ENCODE results near the gene TNFSF4. TPM values are rescaled to one million over a fixed set of nuclear protein-coding genes. Genes with fewer than 3 reads are reported as not detected.

TNFSF4 gene
- total RNA-seq, 1 experiment from 2014 or later, result 0.89 TPM

GRCh38 chr1:173173388-173173787, 33.7 kb downstream of the TNFSF4 start (continued):
- TF ChIP-seq ATF3 (IDR thresholded peaks at IDR 0.05), result no peak
- no peak for TF ChIP-seq CEBPB (IDR thresholded peaks at IDR 0.05; ENCODE audit: low read depth)
- no peak for TF ChIP-seq POLR2AphosphoS5 (IDR thresholded peaks at IDR 0.05; ENCODE audit: low read depth, low read length)

- RAD21 ChIA-PET (ENCODE audit: low non-redundant PET in 1 of 2, low total read pairs in 2 of 2, uncharacterized antibody in 2 of 2, unreplicated experiment in 2 of 2), result no interaction called here
- Histone ChIP-seq H3K9ac (ENCODE audit: low read length) (no peak overlapping the region), H3K27ac (ENCODE audit: low read depth, low read length) (no peak overlapping the region), H4K20me1 (ENCODE audit: insufficient read depth) (no peaks in the 10 kb centered on the region), H3K9me3 (ENCODE audit: control insufficient read depth in 1 of 2, insufficient read depth in 1 of 2, low read depth in 1 of 2, low read length in 2 of 2) (peaks cover 3 to 10% of the 10 kb centered on the region in 2 experiments; a peak in 2 of 4 replicates), H2AFZ (ENCODE audit: low read depth, low read length, poor library complexity, severe bottlenecking) (no peak overlapping the region), H3K4me1 (ENCODE audit: control insufficient read depth in 1 of 2, insufficient read depth in 2 of 2, low read length in 2 of 2) (no peaks in the 10 kb centered on the region), H3K4me3 (replicated peaks in 1 of 2; ENCODE audit: low read depth in 1 of 2, low read length in 2 of 2) (no peak overlapping the region), H3K4me2 (ENCODE audit: low read length) (no peak overlapping the region), H3K9me2 (ENCODE audit: insufficient read depth) (no peaks in the 10 kb centered on the region), H3K79me2 (ENCODE audit: insufficient read depth, low read length) (no peaks in the 10 kb centered on the region), H3K36me3 (ENCODE audit: control insufficient read depth in 1 of 2, insufficient read depth in 2 of 2, low read length in 2 of 2) (no peaks in the 10 kb centered on the region), H3K27me3 (ENCODE audit: insufficient read depth, low read length) (no peaks in the 10 kb centered on the region)
- TF ChIP-seq EZH2phosphoT487 (IDR thresholded peaks at IDR 0.05; ENCODE audit: borderline replicate concordance) (no peak), ZNF274 (IDR thresholded peaks at IDR 0.05; ENCODE audit: low read depth, low read length) (no peak), YY1 (IDR thresholded peaks at IDR 0.05; ENCODE audit: extremely low read depth, insufficient replicate concordance, low read depth, low read length) (no peak), FOSL1 (IDR thresholded peaks at IDR 0.05; ENCODE audit: low read depth) (no peak), CTCF (IDR thresholded peaks at IDR 0.05 in 2 of 3, conservative IDR thresholded peaks at IDR 0.05 in 1 of 3; ENCODE audit: borderline replicate concordance in 1 of 3, insufficient read depth in 1 of 3, low read depth in 2 of 3, low read length in 2 of 3) (no peak), ZBTB33 (IDR thresholded peaks at IDR 0.05; ENCODE audit: extremely low read depth, insufficient replicate concordance, low read length) (no peak), SIN3A (IDR thresholded peaks at IDR 0.05; ENCODE audit: low read depth) (no peak)
- POLR2A ChIA-PET, result no interaction called here
- ATAC-seq (no peak), DNase-seq (ENCODE audit: low read depth, low spot score) (no peak)
- intact Hi-C loops (cut with micrococcal nuclease), result no loop called here
- CTCF ChIA-PET, result no interaction called here
- BruUV-seq (replicated peaks), result no TSS peak
These were observed 36.0 kb downstream of the TNFSF4 start for GRCh38 chr1:173171152-173171551.
